Endothelial cell (in vitro differentiated cells): Measurements from ENCODE around the gene STX11. TPM values are rescaled to one million over a fixed set of nuclear protein-coding genes. Genes with fewer than 3 reads are reported as not detected.

ENCODE experiments used
- DNase-seq: peaks from one replicate; pipeline ENCODE4 v3.0.0; 2021; ENCODE audit warnings: low spot score
- H3K27ac Mint-ChIP-seq: one replicate; pipeline ENCODE4 v1.8.0; 2021; ENCODE audit warnings: mixed read lengths, inconsistent platforms; ENCODE audit not compliant: unreplicated experiment
- H3K27me3 Mint-ChIP-seq: one replicate; pipeline ENCODE4 v1.8.0; 2021; ENCODE audit warnings: mild to moderate bottlenecking, moderate library complexity, mixed read lengths, inconsistent platforms; ENCODE audit not compliant: unreplicated experiment
- H3K36me3 Mint-ChIP-seq: one replicate; pipeline ENCODE4 v1.8.0; 2021; ENCODE audit warnings: mild to moderate bottlenecking, low read depth, mixed read lengths, inconsistent platforms; ENCODE audit not compliant: unreplicated experiment
- H3K4me1 Mint-ChIP-seq: one replicate; pipeline ENCODE4 v1.8.0; 2021; ENCODE audit warnings: mild to moderate bottlenecking, mixed read lengths, inconsistent platforms; ENCODE audit not compliant: unreplicated experiment
- H3K4me3 Mint-ChIP-seq: one replicate; pipeline ENCODE4 v1.8.0; 2021; ENCODE audit warnings: mild to moderate bottlenecking, mixed read lengths, inconsistent platforms; ENCODE audit not compliant: unreplicated experiment
- H3K9me3 Mint-ChIP-seq: one replicate; pipeline ENCODE4 v1.8.0; 2021; ENCODE audit warnings: mixed read lengths, inconsistent platforms; ENCODE audit not compliant: unreplicated experiment
- total RNA-seq: library from RNA; stranded (reverse); fragmentation: NEBNext Ultra II Directional; extraction: Animal tissue kit (Norgen Biotek cat#: 25700); gene quantifications from one replicate; pipeline ENCODE4 v1.2.1, GENCODE V29; 2021; ENCODE audit not compliant: unreplicated experiment
- TF ChIP-seq, protein P1 (sequence below): fragments of 200-600 bp; sonication (generic); IDR thresholded peaks from one replicate; pipeline ENCODE4 v1.5.0; 2021; ENCODE audit warnings: antibody characterized with exemption; ENCODE audit not compliant: unreplicated experiment

Gene STX11
- total RNA-seq, 1 donor from 2014 or later, result not detected

DNA sequence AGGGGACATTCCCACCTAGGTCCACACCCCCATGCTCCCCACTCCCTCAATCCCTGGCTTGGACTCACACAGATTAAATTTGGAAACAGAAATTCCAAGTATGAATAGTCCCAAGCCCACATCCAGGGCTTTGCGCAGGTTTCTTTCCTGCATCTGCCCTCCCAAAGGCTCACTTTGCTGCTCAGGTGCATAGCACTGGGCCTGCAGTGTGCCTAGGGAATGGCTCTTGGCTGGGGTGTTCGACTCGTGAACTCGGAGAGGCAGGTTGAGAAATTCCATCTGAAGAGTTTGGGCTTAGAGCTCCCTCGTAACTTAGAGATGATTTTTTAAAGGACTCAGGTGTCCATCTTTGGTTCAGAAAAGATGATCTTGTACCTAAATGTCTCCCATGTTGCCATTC lies 40.1 kb upstream of the STX11 start:
- Mint-ChIP-seq H3K27me3 (no peaks in the 10 kb centered on the region), H3K36me3 (no peaks in the 10 kb centered on the region), H3K4me1 (no peaks in the 10 kb centered on the region), H3K9me3 (no peaks in the 10 kb centered on the region), H3K4me3 (no peak overlapping the region), H3K27ac (no peak overlapping the region)
- DNase-seq, result no peak
- TF ChIP-seq, protein P1, sequence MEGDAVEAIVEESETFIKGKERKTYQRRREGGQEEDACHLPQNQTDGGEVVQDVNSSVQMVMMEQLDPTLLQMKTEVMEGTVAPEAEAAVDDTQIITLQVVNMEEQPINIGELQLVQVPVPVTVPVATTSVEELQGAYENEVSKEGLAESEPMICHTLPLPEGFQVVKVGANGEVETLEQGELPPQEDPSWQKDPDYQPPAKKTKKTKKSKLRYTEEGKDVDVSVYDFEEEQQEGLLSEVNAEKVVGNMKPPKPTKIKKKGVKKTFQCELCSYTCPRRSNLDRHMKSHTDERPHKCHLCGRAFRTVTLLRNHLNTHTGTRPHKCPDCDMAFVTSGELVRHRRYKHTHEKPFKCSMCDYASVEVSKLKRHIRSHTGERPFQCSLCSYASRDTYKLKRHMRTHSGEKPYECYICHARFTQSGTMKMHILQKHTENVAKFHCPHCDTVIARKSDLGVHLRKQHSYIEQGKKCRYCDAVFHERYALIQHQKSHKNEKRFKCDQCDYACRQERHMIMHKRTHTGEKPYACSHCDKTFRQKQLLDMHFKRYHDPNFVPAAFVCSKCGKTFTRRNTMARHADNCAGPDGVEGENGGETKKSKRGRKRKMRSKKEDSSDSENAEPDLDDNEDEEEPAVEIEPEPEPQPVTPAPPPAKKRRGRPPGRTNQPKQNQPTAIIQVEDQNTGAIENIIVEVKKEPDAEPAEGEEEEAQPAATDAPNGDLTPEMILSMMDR, result no peak

DNA sequence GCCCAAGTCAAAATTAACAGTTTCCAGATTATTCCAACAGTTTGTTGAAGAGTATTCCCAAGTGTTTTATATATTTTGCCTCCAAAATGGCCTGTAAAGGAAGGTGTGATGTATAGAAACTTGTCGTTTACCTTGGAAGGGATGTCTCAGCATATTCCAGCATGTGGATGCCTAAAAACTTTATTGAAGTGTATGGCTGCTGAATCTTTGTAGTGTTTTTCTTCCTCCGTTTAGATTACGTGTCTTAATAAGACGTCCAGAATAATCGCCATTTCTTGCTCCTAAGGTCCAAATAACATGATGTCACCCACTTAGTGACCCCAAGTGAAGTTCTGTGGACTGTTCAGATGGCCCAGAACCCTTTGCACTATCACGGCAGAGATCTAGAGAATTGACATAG lies 37.0 kb upstream of the STX11 start:
- no peak for DNase-seq
- H3K4me1 Mint-ChIP-seq, result no peaks in the 10 kb centered on the region

DNA sequence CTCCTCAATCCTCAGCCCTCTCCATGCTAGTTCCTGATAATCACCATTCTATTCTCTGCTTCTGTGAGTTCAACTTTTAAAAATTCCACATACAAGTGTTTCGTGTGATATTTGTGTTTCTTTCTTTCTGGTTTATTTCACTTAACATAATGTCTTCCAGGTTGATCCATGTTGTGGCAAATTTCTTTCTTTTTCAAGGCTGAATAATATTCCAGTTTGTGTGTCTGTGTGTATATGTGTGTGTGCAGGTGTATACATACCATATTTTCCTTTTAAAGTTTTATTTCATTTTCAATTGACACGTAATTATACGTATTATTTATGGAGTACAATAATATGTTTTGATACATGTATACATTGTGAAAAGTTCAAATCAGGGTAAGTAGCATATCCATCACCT lies 35.1 kb upstream of the STX11 start:
- H3K9me3 Mint-ChIP-seq, result no peaks in the 10 kb centered on the region
- no peaks in the 10 kb centered on the region for H3K36me3 Mint-ChIP-seq
- H3K27me3 Mint-ChIP-seq, result no peaks in the 10 kb centered on the region
- H3K27ac Mint-ChIP-seq, result no peak overlapping the region
- H3K4me1 Mint-ChIP-seq, result no peaks in the 10 kb centered on the region
- H3K4me3 Mint-ChIP-seq, result no peak overlapping the region
- TF ChIP-seq, protein P1, result no peak
- DNase-seq, result no peak

More for the DNA sequence above, 37.0 kb upstream of the STX11 start:
- H3K27me3 Mint-ChIP-seq, result no peaks in the 10 kb centered on the region
- TF ChIP-seq, protein P1, result no peak
- H3K9me3 Mint-ChIP-seq, result no peaks in the 10 kb centered on the region
- no peak overlapping the region for H3K27ac Mint-ChIP-seq
- H3K4me3 Mint-ChIP-seq, result no peak overlapping the region
- H3K36me3 Mint-ChIP-seq, result no peaks in the 10 kb centered on the region

DNA sequence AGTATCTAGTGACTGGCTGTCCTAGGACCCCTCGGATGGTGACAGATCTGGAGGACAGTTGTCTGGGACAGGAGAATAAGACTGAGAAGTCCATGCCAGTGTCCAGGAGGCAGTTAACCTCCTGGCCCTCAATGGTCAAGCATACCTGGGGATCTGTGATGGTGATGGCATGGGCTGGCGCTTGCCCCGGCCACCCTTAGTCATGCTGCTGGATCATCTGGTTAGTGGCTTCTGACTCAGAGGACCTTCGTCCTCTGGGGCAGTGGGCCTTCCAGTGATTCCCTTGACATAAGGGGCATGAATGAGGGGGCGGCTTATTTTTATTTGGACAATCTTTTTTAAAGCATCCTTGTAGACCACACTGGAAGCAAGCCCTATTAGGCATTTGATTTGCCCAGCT lies 30.9 kb upstream of the STX11 start:
- Mint-ChIP-seq H3K4me1 (no peaks in the 10 kb centered on the region), H3K27ac (no peak overlapping the region), H3K4me3 (no peak overlapping the region), H3K36me3 (no peaks in the 10 kb centered on the region), H3K9me3 (no peaks in the 10 kb centered on the region), H3K27me3 (no peaks in the 10 kb centered on the region)
- TF ChIP-seq, protein P1, result no peak
- no peak for DNase-seq

DNA sequence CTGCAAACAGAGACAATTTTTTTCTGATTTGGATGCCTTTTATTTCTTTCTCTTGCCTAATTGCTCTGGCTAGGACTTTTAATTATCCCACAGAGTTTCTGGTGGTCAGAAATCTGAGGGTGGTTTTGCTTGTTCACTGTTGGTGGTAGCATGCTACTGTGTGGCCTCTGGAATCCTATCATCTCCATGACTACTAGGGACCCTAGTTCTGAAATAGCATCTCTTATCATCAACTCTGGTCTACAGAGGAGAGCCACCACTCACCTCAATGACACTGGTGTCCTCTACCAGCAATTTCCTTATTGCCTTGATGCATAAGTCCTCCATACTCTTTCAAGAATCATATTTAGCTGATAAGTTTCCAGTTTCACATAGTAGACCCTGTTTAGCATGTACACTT lies 27.5 kb upstream of the STX11 start:
- no peak overlapping the region for H3K27ac Mint-ChIP-seq
- H3K9me3 Mint-ChIP-seq, result no peaks in the 10 kb centered on the region
- TF ChIP-seq, protein P1, result no peak
- no peaks in the 10 kb centered on the region for H3K27me3 Mint-ChIP-seq
- H3K4me3 Mint-ChIP-seq, result no peak overlapping the region
- DNase-seq, result no peak
- no peaks in the 10 kb centered on the region for H3K36me3 Mint-ChIP-seq
- no peaks in the 10 kb centered on the region for H3K4me1 Mint-ChIP-seq
